NCI-H774 (cell line): ENCODE data around the gene HPSE2.
"Not testable (repeated sequence)": the region's sequence is repeated elsewhere in the genome, so short reads cannot be mapped to it uniquely, and the experiment has no call there.

ENCODE experiments used
- DNase-seq: peaks from one replicate; lab custom pipeline; 2025; lab: John Stamatoyannopoulos, UW

HPSE2 gene

DNA sequence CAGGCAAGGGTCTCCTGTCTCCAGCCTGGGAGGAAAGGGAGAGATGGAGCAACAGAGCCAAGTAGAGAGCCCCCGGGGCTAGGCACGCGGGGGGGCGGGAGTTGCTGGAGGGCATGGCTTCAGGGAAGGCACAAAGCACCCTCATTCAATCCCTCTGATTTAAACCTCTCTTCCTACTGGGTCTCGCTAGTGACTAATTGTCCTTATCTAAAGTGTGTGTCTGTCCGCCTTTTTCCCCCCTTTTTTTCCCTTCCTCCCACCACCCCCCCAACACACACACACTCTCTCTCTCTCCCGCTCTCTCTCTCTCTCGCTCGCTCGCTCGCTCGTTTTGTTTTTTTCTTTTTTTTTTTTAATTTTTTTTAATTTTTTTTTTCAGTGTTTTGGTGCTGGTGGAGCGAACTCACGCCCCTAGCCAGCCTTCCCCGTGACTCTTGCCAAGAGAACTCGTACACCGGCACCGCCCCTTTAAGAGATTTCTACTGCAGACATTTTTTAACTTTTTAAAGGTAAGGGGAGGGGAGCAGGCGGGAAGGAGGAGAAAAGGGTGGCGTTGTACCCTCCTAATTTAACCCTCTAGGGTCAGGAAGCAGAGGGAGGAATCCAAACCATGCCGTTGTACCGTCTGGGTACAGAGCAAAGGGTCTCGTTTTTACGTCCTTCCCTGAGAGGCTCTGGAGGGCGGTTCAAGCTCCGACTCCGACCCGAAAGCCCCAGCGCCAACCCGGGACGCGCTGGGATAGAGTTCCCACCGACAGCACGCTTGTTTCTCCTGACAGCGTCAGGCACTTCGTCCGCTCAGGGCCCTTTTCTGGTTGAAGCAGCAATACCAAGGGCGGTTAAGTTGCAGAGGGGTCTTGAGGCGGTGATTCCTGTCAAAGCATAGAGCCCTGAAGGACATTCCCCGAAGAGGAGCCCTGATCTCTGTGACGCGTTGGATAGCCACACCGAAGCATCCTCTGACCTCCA, at the start of gene HPSE2:
Gene HPSE2, minus strand, starts transcription at position 195 of the 969 bp plus-strand sequence.
- DNase-seq, result no peak

DNA sequence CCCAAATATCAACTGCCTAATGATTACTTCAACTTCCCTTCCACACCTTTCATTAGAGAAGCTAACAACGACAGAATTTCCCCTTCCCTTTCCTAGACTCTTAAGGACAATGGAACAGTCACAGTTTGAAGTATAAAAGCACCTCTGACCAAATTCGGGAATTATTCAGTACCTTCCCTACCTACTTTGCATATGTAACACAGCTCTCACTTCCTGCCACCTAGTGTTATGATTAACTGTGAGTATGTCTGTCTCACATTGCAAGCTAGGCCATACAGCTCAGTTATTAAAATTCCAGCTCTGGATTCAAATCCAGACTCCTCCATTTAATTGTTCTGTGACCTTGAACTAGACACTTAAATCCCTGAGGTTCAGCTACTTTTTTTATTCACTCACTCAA, 44.8 kb upstream of the HPSE2 start:
- DNase-seq, result no peak

DNA sequence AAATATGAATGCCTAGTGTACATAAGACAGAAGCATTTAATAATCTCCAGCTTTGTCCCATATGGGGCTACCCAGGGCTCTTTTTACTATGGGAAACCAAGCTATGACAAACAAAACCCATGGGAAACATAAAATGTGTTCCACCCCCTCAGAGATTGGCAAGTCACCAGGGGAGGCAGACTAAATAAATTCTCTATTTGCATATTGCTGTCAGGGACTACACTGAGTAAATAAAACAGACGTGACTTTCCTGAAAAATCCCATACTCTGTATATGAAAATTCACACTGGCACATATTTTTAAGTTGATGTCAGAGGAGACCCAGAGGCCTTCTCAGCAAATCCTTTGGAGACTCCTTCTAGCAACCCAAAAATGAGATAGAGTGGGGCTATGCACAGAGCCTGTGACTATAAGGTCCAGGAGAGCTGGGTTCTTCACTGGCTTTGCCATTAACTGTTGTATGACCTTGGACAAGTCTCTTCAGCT, 44.0 kb upstream of the HPSE2 start:
- no peak for DNase-seq

DNA sequence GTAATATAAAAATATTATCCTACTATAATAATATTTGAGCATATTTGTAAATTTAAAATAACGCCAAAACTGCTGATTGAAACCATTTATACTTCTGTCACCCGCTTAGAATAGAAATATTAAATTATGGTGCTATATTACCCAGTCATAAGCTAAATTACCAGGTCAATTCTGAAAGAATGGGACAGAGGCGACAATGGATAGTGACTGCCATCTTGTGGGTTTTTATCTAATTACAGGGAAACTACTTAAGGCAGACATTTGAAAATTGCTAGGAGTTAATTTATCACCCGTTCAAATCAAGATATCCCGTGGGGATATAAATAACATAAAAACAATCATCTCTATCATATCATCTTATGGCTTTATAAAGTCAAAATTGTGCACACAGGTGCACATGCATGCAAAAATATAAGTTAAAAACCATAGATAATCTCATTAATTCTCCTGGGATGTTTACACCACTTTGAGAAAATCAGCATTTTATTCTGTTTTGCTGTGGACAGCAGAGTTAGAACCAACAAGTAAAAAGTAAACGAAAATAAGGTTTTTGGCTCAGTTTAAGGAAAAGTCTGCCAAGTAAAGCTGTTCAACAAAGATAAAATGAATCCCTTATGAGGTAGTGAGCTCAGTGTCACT, 41.3 kb upstream of the HPSE2 start:
- no peak for DNase-seq

DNA sequence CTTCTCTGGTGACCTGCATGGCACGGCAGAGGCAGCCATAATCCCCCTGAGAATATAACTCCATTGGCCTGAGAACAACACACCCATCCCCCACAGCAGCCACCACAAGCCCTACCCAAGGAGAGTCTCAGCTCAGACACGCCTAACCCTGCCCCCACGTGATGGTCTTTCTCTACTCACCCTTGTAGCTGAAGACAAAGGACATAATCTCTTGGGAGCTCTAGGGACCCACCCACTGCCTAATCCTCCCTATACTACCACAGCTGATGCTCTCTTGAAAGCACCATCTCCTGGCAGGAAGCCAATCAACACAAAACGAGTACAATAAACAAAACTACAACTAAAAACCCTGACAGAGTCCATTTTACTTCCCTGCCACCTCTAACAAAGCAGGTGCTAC, 30.7 kb upstream of the HPSE2 start:
- no peak for DNase-seq

DNA sequence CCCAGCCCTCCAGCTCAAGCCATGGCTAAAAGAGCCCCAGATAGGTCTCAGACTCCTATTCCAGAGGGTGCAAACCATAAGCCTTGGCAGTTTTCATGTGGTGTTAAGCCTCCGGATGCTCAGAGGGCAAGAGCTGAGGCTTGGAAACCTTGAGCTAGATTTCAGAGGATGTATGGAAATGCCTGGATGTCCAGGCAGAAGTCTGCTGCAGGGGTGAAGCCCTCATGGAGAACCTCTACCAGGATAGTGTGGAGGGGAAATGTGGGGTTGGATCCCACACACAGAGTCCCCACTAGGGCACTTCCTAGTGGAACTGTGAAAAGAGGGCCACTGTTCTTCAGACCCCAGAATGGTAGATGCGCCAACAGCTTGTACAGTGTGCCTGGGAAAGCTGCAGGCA, 13.2 kb upstream of the HPSE2 start:
- DNase-seq, result no peak

DNA sequence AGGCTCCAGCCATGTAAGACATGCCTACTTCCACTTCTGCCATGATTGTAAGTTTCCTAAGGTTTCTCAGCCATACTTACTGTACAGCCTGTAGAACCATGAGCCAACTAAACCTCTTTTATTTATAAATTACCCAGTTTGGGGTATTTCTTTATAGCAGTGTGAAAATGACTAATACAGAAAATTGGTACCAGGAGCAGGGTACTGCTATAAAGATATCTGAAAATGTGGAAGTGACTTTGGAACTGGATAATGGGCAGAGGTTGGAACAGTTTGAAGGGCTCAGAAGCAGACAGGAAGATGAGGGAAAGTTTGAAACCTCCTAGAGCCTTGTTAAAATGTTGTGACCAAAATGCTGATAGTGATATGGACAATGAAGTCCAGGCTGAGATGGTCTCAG, 12.2 kb upstream of the HPSE2 start:
- not testable (repeated sequence) for DNase-seq

DNA sequence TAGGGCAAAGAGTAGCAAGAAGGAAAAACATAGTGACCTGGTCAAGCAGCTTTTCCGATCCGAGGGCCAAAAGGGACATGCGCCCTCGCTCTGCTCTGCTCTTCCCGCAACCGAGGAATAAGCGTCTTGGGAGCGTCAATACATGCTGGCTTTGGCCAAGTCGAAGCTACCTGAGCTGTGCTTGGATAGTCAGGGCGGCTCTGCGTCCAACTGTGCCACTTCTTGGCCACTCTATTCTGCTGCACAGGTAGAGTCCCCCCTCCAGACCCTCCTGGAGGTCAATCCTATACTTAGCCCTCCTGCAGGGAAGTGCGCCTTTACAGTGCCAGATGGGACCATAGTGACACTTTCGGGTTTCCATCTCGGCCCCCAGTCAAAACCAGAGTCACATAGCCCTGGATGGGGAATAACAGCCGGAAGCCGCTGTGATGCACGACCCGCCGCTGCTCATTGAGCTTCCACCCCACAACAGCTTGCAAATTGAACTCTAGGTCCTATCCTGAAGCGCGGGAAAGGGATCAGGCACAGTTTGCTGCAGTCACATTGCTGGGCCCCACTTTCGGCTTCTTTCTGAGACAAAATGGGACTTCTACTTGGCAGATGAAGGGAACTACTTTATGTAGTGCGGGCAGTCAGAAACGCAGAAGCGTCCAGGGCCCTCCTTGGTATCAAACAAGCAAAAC, 1.1 kb upstream of the HPSE2 start:
- no peak for DNase-seq

DNA sequence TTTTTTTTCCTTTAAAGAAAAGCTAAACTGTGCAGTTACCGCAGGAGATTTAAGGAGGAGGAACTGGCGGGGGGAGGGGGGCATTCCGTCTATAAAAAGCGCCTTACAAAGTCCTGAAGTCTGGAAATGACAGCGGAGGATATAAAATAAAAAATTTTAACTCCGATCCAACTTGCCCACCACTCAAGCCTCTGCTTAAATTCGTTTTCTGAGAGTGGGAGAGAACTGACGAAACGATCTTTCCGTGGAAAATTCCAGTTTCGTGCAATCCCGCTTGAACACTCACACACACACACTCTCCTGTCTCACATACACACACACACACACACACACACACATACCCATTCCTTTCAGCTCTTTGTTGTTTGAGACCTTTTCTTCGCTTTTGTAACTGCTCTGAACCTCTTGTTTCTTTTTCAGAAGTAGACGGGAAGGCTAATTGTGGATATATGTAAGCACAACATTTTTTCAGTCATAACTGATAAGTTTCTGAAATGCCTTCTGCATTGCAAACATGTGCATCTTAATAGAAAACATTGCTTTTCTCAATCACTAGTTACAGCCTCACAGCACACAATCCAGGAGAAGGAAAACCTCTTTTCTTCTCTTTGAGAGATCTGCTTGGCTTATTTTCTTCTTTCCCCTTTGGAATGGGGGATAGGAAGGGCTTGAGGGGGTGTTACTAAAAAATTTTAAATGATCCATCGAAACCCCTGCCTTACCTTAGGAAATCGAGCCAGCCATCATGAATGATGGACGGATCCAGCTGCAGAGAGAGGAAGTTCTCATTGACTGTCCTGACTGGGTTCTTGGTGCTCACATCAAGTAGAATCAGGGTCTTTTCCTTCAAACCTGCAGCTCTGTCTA, 628 bp downstream of the HPSE2 start:
- DNase-seq, result no peak

DNA sequence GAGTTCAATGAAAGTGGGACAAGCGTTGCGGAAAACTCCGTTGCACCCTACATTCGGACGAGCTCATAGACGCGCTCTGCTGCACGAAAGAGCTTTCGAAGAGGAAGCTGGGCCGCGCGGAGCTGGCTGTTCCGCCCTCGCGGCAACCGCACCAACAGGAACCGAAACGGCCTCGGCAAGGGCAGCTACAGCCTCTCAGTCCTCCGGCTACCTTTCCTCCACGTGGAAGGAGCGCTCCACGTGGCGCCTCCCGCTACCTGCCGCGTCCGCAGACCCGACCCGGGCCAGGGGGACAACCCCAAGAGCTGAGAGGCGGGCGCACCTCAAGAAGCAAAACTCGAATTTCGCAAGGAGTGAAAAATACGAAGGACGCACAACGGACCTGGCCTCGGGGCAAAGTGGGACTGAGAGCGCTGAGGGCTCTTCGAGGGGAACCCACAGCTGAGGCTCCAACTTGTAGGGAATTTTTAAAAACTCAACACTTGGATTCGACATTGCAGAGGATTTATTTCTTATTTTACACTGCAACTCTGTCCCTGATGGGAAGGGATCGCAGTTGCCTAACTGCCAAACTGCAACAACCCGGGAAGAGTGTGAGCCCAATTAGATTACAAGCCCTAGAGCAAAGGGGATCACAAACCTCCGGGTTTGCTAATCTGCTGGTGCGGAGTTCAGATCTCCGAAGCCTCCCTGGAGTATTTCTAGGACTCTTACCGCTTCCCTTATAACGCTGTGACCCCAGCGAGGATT, 1.4 kb downstream of the HPSE2 start:
- DNase-seq, result no peak

DNA sequence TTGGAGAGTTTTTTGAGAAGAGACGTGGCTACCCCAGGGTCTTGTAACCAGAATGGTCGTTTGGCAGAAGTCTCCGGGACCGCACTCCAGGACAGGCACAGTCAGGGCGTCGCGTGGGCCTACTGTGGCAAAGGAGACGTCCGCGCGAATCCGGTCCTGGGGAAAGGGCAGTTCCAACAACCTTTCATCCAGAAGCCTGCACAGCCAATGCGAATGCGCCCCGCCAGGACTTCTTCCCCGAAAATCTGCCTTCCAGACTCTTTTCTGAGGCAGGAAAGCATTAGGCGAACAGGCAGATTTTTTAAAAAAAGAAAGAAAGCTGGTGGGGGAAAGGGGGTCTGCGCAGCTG, 2.0 kb downstream of the HPSE2 start:
- DNase-seq, result no peak

DNA sequence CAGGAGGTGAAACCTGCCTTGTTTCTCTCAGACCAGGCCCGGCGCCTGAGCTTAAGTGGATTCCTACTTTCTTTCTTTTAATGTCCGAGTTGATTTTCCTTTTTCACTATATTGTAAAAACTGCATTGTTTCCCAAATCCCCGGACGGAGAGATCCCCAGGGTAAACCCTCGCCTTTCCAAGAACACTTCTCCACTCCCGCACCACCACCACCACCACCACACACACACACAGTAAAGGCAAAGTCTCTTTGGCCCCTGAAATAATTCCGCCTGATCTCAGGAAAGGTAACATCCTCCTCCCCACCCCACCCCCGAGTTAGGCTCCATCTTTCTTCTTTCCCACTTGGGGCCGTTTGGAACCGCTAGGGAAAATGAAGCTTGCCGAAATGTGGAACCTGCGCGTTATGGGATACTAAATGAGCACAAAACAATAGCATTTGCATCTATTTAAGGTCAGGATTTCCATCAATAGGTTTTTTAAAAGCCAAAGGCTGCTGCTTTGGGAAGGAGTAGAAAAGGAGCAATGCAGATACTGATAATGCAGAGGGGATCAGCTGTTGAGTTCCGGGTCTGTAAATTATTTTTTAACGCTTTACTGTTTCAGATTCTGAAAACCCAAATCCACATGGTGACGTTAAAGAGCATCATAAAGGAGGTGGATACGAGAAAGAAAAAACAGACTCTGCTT, 2.5 kb downstream of the HPSE2 start:
- no peak for DNase-seq

DNA sequence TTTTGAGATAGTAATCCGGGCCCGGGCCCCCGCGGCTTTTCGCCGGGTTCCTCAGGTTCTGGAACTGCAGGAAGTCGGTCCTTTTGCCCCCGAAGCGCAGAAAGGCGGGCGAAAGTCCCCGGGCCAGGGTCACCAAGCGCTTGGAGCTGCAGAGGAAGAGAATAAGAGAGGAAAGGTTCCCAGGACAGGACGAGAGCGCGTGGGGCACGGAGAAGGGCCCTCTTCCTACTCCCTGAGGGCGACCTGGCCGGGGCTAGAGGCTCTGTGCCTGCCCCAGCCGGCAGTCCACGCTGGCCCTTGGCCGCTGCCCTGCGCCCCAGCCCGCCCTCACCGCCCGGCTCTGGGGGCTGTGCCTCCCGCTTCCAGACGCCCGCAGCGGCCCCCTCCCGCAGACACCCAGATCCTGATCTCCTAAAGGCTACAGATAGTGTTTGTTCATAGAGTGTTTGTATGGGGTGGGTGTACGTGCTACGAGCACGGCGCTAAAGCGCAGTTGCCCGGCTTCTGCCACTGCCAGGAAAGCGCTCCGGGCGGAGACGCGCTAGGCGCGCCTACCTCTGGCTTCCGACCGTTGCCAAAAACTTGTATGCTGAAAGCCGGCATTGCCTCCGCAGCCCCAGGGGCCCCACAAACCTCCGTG, 3.2 kb downstream of the HPSE2 start:
- DNase-seq, result no peak

DNA sequence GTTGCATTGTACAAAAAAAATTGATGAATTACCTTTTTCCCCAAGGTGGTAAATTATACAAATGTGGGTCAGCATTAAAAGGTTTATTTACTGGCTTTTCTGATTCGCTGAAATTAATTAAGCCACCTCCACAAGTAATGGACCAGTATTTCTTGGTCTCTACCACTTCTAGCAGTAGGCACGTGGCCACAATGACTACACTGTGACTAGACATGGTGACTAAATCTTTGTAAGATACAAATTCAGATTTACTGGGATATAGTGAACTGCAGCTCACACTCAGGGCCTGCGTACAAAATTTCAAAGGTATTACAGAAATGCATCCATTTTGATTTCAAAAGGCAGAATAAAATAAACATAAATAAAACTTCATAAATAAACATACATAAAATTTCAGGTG, 10.9 kb downstream of the HPSE2 start:
- no peak for DNase-seq

DNA sequence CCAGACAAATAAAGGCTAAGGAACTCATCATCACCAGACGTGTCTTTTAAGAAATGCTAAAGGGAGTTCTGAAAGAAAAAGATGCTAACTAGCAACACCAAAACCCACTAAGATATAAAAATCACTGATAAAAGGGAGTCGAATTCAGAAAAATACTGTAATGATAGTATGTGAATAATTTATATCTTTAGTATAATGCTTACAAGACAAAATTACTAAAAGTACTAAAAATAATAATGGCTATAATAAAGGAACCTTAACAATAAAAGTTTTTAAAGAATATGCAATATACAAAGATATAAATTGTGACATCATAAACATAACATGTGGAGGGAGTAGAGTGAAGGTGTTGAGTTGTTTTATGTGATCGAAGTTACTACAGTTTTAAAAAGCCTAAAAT, 28.3 kb downstream of the HPSE2 start:
- no peak for DNase-seq

DNA sequence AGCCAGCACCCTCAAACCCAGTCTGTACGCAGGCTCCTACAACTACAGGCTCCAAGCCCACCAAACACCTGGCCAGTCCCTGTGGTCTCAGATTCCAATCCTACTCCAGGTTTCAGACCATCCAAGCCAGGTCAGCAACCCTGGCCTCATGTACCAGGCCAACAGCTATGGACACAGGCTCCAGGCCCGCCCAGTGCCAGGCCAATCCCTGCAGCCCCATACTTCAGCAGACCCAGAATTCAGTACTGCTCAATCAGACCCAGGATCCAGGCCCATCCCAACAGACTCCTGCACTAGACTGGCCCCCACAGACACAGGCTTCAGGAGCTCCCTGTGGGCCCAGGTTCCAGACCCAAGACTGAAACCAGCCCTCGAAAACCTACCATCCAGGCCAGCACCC, 32.3 kb downstream of the HPSE2 start:
- no peak for DNase-seq

DNA sequence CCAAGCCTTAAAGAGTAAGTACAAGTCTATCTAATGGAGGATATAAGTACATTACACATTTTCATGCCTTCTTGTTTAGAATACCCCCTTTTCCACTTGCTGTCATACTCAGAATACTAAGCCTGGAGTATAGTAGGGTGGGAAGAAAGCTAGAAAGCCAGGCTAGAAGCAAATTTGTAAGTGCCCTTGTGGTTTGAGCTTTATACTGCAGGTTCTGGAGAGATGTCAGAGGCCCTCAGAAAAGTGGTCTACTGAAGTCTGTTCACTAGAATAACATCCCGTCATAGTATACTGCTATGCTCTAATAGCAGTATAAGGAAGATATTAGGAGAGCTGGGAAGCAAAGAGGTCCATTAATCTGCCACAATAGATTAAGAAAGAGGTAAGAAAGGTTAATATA, 62.7 kb downstream of the HPSE2 start:
- no peak for DNase-seq

DNA sequence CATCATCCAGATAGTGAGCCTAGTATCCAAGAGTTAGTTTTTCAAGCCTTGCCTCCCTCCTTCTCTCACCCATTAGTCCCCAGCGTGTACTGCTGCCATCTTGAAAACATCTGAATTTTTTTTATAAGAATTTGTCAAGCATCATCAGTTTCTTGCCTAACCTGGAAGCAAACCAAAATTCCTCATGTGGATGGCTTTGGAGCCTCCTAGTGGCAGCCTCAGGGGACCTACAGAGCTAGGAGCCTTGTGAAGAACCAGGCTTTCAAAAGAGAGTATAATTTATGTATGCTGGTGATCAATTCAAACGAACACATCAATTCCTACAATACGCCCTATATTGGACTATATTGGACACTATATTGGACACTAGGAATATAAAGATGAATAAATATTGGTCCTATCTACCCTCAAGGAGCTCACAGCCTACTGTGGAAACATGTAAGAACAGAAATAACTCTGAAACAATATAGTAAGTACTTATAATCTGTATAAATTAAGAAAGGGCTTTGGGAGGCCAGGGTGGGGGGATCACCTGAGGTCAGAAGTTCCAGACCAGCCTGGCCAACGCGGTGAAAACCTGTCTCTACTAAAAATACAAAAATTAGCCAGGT, 63.4 kb downstream of the HPSE2 start:
- no peak for DNase-seq

DNA sequence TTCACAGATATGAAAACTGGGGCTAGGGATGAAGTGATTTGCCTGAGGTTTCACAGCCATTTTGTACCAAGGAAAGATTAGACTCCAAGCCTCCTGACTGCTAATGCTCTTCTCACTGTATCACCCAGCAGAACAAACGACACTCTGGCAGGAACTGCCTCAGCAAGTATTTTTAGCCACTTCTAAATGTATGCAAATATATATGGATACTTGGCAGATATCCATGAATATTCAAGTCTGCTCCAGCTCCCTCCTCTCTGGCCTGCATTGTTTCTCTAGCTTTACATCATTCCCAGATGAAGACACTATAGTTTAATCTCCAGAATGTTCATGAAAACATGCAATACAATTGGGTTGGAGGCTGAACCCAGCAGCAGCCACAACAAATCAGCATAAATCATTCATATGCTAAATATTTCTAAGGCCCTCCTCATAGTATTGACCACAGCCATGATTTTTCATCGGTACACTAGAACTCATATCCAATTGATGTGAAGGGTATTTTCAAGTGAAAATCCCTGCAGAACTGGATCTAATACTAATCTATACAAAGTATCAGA, 65.5 kb downstream of the HPSE2 start:
- DNase-seq, result no peak
